ENCODE data around the gene LRIG2. TPM values are rescaled to one million over a fixed set of nuclear protein-coding genes. Genes with fewer than 3 reads are reported as not detected.

LRIG2 gene
- polyA plus RNA-seq, 1 of the 3 experiments (the other 2 are of a cell fraction): 3.8 TPM

- WGBS (ENCODE audit: low lambda C conversion rate): 100% methylated on average over 1 of the region's 1 CpG
- H3K36me3 ChIP-seq (replicated peaks in 1 of 2; ENCODE audit: control insufficient read depth in 1 of 2, insufficient read depth in 2 of 2, low read length in 1 of 2): peaks cover 20 to 50% of the 10 kb centered on the region in 2 experiments
- no peak for DNase-seq
- H4K20me1 ChIP-seq (ENCODE audit: insufficient read depth): peaks cover 40% of the 10 kb centered on the region
- H3K79me2 ChIP-seq (ENCODE audit: insufficient read depth): peaks cover 80% of the 10 kb centered on the region
- no peak overlapping the region for H3K27ac ChIP-seq (ENCODE audit: low read depth in 2 of 2, low read length in 1 of 2)
- H2AFZ ChIP-seq (ENCODE audit: low read depth): no peak overlapping the region
- H3K4me3 ChIP-seq (ENCODE audit: low read depth in 2 of 2, low read length in 1 of 2): no peak overlapping the region
- no peaks in the 10 kb centered on the region for H3K27me3 ChIP-seq (ENCODE audit: insufficient read depth)
- H3K4me2 ChIP-seq: no peak overlapping the region
- ChIA-PET POLR2A (no interaction called here), CTCF (no interaction called here)
- H3F3A ChIP-seq (replicated peaks; ENCODE audit: insufficient read depth): peaks cover 5% of the 10 kb centered on the region
- no peaks in the 10 kb centered on the region for H3K9me2 ChIP-seq
- no peaks in the 10 kb centered on the region for H3K9me3 ChIP-seq
- no peak overlapping the region for H3K9ac ChIP-seq
- H3K4me1 ChIP-seq (ENCODE audit: control insufficient read depth in 1 of 2, insufficient read depth in 2 of 2, low read depth in 1 of 2, low read length in 1 of 2): peaks cover 3 to 6% of the 10 kb centered on the region in 2 experiments; a peak in 2 of 4 replicates
- TF ChIP-seq GATA2 (CRISPR knock-in tag; IDR thresholded peaks at IDR 0.05) (no peak), ELF1 (IDR thresholded peaks at IDR 0.05) (no peak), GABPA (IDR thresholded peaks at IDR 0.05; ENCODE audit: low read depth) (no peak), RXRA (IDR thresholded peaks at IDR 0.05; ENCODE audit: borderline replicate concordance, low read depth) (no peak), RAD21 (IDR thresholded peaks at IDR 0.05; ENCODE audit: low read length) (no peak), JUND (IDR thresholded peaks at IDR 0.05) (no peak), YY1 (IDR thresholded peaks at IDR 0.05; ENCODE audit: low read depth) (no peak), REST (IDR thresholded peaks at IDR 0.05; ENCODE audit: low read depth, low read length) (no peak), TEAD4 (IDR thresholded peaks at IDR 0.05; ENCODE audit: borderline replicate concordance, insufficient read depth) (no peak), CHD2 (IDR thresholded peaks at IDR 0.05; ENCODE audit: low read length, partially characterized antibody) (no peak), RCOR1 (IDR thresholded peaks at IDR 0.05; ENCODE audit: low read length) (no peak), MEF2A (IDR thresholded peaks at IDR 0.05; ENCODE audit: borderline replicate concordance, low read depth) (no peak), TCF12 (IDR thresholded peaks at IDR 0.05) (no peak), SMC3 (IDR thresholded peaks at IDR 0.05; ENCODE audit: low read depth, low read length) (no peak), FOSL2 (IDR thresholded peaks at IDR 0.05; ENCODE audit: borderline replicate concordance, low read depth) (no peak), MXI1 (IDR thresholded peaks at IDR 0.05; ENCODE audit: low read depth, low read length) (no peak)
- TF ChIP-seq, protein P1, sequence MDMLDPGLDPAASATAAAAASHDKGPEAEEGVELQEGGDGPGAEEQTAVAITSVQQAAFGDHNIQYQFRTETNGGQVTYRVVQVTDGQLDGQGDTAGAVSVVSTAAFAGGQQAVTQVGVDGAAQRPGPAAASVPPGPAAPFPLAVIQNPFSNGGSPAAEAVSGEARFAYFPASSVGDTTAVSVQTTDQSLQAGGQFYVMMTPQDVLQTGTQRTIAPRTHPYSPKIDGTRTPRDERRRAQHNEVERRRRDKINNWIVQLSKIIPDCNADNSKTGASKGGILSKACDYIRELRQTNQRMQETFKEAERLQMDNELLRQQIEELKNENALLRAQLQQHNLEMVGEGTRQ (IDR thresholded peaks at IDR 0.05; ENCODE audit: borderline replicate concordance, low read depth, low read length): no peak
Observed at GRCh38 chr1:113090051-113090450, 17.1 kb downstream of the LRIG2 start.

Measured in SK-N-SH (cell line).